ENCODE results near the gene PDLIM5. TPM values are rescaled to one million over a fixed set of nuclear protein-coding genes. Genes with fewer than 3 reads are reported as not detected.
"Not testable (repeated sequence)": the region's sequence is repeated elsewhere in the genome, so short reads cannot be mapped to it uniquely, and the experiment has no call there.

The PDLIM5 gene, protein sequence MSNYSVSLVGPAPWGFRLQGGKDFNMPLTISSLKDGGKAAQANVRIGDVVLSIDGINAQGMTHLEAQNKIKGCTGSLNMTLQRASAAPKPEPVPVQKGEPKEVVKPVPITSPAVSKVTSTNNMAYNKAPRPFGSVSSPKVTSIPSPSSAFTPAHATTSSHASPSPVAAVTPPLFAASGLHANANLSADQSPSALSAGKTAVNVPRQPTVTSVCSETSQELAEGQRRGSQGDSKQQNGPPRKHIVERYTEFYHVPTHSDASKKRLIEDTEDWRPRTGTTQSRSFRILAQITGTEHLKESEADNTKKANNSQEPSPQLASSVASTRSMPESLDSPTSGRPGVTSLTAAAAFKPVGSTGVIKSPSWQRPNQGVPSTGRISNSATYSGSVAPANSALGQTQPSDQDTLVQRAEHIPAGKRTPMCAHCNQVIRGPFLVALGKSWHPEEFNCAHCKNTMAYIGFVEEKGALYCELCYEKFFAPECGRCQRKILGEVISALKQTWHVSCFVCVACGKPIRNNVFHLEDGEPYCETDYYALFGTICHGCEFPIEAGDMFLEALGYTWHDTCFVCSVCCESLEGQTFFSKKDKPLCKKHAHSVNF
- 10 to 100 TPM; 41.8 to 94.8 (median 50.5) TPM for total RNA-seq
- 41.3 TPM for total RNA-seq (2013)

GRCh38 chr4:94451695-94452475, at the start of gene PDLIM5:
PDLIM5 (plus strand) TSS chr4:94451942; CDS start chr4:94455289, 3,347 bp downstream.
- peaks cover 2% of the 10 kb centered on the region for H3K36me3 ChIP-seq (ENCODE audit: control insufficient read depth, insufficient read depth, low read length)
- H3K27me3 Mint-ChIP-seq (ENCODE audit: low read depth in 2 of 2) = peaks cover 11 to 24% of the 10 kb centered on the region in 2 donors
- under 1% methylated on average over 88 of the region's 88 CpGs for WGBS (ENCODE audit: insufficient coverage)
- ATAC-seq (peak; percentile 94 to 98 (median 95)), DNase-seq (peak; percentile 84 to 95)
- no peaks in the 10 kb centered on the region for H3K9me3 ChIP-seq (ENCODE audit: control insufficient read depth, insufficient read depth, low read length)
- peaks cover 24 to 26% of the 10 kb centered on the region in 2 donors for H3K4me1 Mint-ChIP-seq
- no peak for TF ChIP-seq CTCF (IDR thresholded peaks at IDR 0.05)
- H3K36me3 Mint-ChIP-seq = no peaks in the 10 kb centered on the region
- H3K4me3 Mint-ChIP-seq = peak within 1 kb of the TSS; percentile 91
- peak within 1 kb of the TSS; percentile 96 for H3K4me3 ChIP-seq (ENCODE audit: low read length)
- H3K27me3 ChIP-seq (ENCODE audit: control insufficient read depth, insufficient read depth, low read length) = peaks cover 17% of the 10 kb centered on the region
- peaks cover 10% of the 10 kb centered on the region for H3K4me1 ChIP-seq (ENCODE audit: control insufficient read depth, insufficient read depth, low read length)
- H3K27ac Mint-ChIP-seq = peak within 1 kb of the TSS; percentile 77 to 87
- no peaks in the 10 kb centered on the region for H3K9me3 Mint-ChIP-seq
- intact Hi-C loops (cut with micrococcal nuclease) = loop anchor here (1.0 to 5.0 kb wide), 3 partner anchors 46 to 245 kb away; partner anchors contain the start of gene SMARCAD1
- peak within 1 kb of the TSS; percentile 80 for H3K27ac ChIP-seq (ENCODE audit: low read length)

DNA sequence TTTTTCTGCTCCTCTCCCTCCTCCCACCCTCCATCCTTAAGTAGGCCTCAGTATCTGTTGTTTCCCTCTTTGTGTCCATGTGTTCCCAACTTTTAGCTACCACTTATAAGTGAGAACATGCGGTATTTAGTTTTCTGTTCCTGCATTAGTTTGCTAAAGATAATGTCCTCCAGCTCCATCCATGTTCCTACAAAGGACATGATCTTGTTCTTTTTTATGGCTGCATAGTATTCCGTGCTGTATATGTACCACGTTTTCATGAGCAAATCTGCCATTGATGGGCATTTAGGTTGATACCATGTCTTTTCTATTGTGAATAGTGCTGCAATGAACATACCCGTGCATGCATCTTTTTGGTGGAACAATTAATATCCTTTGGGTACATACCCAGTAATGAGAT, 49.3 kb upstream of the PDLIM5 start:
- DNase-seq; H3K4me1 Mint-ChIP-seq; H3K9me3 Mint-ChIP-seq; H3K4me3 Mint-ChIP-seq; H3K4me3 ChIP-seq (ENCODE audit: low read length); intact Hi-C loops (cut with micrococcal nuclease); H3K27ac ChIP-seq (ENCODE audit: low read length); H3K27ac Mint-ChIP-seq; H3K27me3 ChIP-seq (ENCODE audit: control insufficient read depth, insufficient read depth, low read length); ATAC-seq; H3K36me3 ChIP-seq (ENCODE audit: control insufficient read depth, insufficient read depth, low read length); H3K4me1 ChIP-seq (ENCODE audit: control insufficient read depth, insufficient read depth, low read length); H3K36me3 Mint-ChIP-seq; H3K9me3 ChIP-seq (ENCODE audit: control insufficient read depth, insufficient read depth, low read length): not testable (repeated sequence)
- H3K27me3 Mint-ChIP-seq (ENCODE audit: low read depth in 2 of 2) = peaks cover 4 to 23% of the 10 kb centered on the region in 2 donors
- WGBS (ENCODE audit: insufficient coverage) = 90% methylated on average over 4 of the region's 4 CpGs

DNA sequence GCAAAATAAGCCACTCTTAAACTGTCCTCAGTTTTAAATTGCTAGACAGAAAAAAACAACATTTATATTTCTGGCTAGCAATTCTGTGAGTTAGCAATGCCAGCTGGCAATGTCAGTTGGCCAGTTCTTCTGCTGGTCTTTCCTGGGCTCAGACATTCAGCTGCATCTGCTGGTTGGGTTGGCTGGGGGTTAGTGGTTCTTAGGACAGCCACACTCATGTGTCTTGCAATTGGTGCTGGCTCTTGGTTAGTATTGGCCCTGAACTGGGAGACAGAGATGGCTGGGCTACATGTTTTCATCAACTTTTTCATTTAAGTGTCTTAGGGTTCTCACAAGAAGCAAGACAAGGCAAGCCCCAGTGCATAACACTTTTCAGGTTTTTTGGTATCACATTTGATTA, 48.0 kb upstream of the PDLIM5 start:
- no peaks in the 10 kb centered on the region for H3K36me3 Mint-ChIP-seq
- H3K27me3 Mint-ChIP-seq (ENCODE audit: low read depth in 2 of 2) = peaks cover 0 to 16% of the 10 kb centered on the region in 2 donors
- DNase-seq (no peak), ATAC-seq (no peak)
- H3K27ac Mint-ChIP-seq = no peak overlapping the region
- no peak overlapping the region for H3K4me3 ChIP-seq (ENCODE audit: low read length)
- H3K4me3 Mint-ChIP-seq = no peak overlapping the region
- H3K9me3 Mint-ChIP-seq = no peaks in the 10 kb centered on the region
- H3K4me1 ChIP-seq (ENCODE audit: control insufficient read depth, insufficient read depth, low read length) = no peaks in the 10 kb centered on the region
- intact Hi-C loops (cut with micrococcal nuclease) = no loop called here
- TF ChIP-seq CTCF (IDR thresholded peaks at IDR 0.05) = no peak
- H3K27me3 ChIP-seq (ENCODE audit: control insufficient read depth, insufficient read depth, low read length) = no peaks in the 10 kb centered on the region
- no peak overlapping the region for H3K27ac ChIP-seq (ENCODE audit: low read length)
- H3K9me3 ChIP-seq (ENCODE audit: control insufficient read depth, insufficient read depth, low read length) = no peaks in the 10 kb centered on the region
- no peaks in the 10 kb centered on the region for H3K4me1 Mint-ChIP-seq
- no peaks in the 10 kb centered on the region for H3K36me3 ChIP-seq (ENCODE audit: control insufficient read depth, insufficient read depth, low read length)

Data from natural killer cell (primary cell).